ENCODE data around the gene UTF1.

Gene UTF1

DNA sequence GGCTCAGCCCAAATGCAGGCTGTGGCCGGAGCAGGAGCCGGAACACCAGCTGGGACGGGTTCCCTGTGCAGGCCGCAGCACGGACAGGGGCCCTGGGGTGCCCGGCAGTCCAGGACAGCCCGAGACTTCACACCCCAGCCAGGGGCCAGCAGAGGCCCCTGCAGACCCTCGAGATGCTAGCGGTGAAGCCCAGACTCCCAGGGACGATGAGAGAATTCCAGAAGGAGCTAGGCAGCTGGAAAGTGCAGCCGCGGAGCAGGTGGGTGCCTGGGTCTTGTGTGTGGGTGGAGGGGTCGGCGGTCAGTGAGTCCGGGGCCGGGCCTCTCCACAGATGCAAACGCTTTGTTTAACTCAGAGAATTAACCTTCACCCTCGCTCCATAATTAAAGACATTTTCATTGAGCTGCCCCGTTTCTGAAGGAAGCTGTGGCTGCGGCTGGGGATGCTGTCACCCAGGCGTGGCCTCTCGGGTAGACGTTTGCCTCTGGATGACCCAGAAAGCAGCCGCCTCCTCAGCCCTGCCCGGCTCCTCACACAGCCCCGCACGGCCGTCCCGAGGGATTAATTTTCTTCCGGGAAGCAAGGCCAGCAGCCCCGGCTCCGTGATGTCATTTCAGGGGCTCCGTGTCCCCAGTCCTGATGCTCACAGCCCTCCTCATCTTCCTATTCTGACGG is 43.5 kb upstream of the UTF1 start:
- Histone ChIP-seq H4K91ac (ENCODE audit: low read depth, low read length) (no peak overlapping the region), H3K9me3 (ENCODE audit: insufficient read depth, low read depth, low read length) (peaks cover 10% of the 10 kb centered on the region), H3K23ac (ENCODE audit: low read length) (no peak overlapping the region), H3K14ac (ENCODE audit: low read length) (no peak overlapping the region), H3K27me3 (ENCODE audit: insufficient read depth, low read length) (no peaks in the 10 kb centered on the region), H3K27ac (ENCODE audit: low read depth, low read length) (no peak overlapping the region), H2AFZ (ENCODE audit: insufficient read depth, low read length, poor library complexity) (no peak overlapping the region), H3K79me1 (ENCODE audit: low read length) (no peaks in the 10 kb centered on the region), H3K18ac (ENCODE audit: low read length) (no peak overlapping the region), H3K36me3 (ENCODE audit: control insufficient read depth in 1 of 2, insufficient read depth in 2 of 2, low read length in 2 of 2) (peaks cover 0 to 2% of the 10 kb centered on the region in 2 experiments), H3K4ac (ENCODE audit: low read depth, low read length) (no peak overlapping the region), H3K4me1 (ENCODE audit: control insufficient read depth in 1 of 2, insufficient read depth in 2 of 2, low read length in 2 of 2) (no peaks in the 10 kb centered on the region), H2AK5ac (ENCODE audit: low read length) (no peak overlapping the region), H4K12ac (ENCODE audit: low read depth, low read length) (no peak overlapping the region), H3K9ac (ENCODE audit: low read length) (no peak overlapping the region), H3K4me3 (ENCODE audit: low read depth, low read length) (no peak overlapping the region), H3K79me2 (ENCODE audit: control insufficient read depth, insufficient read depth, low read length, poor library complexity) (no peaks in the 10 kb centered on the region), H3K4me2 (ENCODE audit: low read length) (no peak overlapping the region), H2BK120ac (ENCODE audit: insufficient read depth, low read length, poor library complexity) (no peak overlapping the region), H2BK12ac (ENCODE audit: low read length) (no peak overlapping the region), H4K8ac (ENCODE audit: low read depth, low read length) (no peak overlapping the region), H2BK5ac (ENCODE audit: low read depth, low read length, poor library complexity) (no peak overlapping the region)
- WGBS (ENCODE audit: extremely low coverage, insufficient coverage, insufficient read length) = no CpG with 5 or more reads among the region's 34 CpGs
- no peak for DNase-seq

DNA sequence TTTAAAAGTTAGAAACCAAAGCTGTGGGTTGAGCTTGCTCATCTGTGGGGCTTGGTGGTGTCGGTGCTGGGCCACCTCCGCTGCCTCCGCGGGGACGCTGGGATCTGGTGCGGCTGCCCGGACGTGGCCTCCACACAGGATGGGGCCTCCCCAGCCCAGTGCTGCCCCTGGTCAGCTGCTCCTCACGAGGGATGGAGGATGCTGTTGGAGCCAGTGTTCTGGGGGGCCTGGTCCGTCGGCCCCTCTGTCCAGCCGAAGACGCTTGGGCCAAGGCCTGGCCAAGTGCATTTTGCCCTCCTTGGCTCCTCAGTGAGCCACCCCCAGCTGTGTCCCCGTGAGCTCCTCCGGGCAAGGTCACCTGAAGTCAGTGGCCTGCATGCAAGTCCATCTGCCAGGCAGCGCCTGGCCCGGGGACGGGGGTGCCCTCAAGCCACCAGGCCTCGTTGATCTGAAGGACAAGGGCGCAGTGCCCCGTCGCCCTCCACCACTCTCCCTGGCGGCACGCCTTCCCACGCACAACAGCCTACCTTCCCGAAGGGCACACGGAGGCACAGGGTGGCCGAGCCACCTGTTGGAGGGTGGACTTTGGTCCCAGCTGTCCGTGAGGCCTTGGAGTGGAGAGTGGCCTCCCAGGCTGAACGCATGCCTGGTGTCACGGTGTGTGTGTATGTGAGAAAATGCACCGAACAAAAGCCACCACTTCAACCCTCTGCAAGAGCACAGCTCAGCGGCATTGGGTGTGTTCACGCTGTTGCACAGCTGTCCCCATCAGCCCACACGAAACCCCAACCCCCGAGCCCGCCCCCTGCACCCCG is 42.7 kb upstream of the UTF1 start:
- Histone ChIP-seq H3K9me3 (ENCODE audit: insufficient read depth, low read depth, low read length) (peaks cover 12% of the 10 kb centered on the region), H3K4me1 (ENCODE audit: control insufficient read depth in 1 of 2, insufficient read depth in 2 of 2, low read length in 2 of 2) (no peaks in the 10 kb centered on the region), H2AK5ac (ENCODE audit: low read length) (no peak overlapping the region), H3K79me1 (ENCODE audit: low read length) (no peaks in the 10 kb centered on the region), H2BK120ac (ENCODE audit: insufficient read depth, low read length, poor library complexity) (no peak overlapping the region), H3K79me2 (ENCODE audit: control insufficient read depth, insufficient read depth, low read length, poor library complexity) (no peaks in the 10 kb centered on the region), H3K27ac (ENCODE audit: low read depth, low read length) (no peak overlapping the region), H3K14ac (ENCODE audit: low read length) (no peak overlapping the region), H3K4ac (ENCODE audit: low read depth, low read length) (no peak overlapping the region), H2AFZ (ENCODE audit: insufficient read depth, low read length, poor library complexity) (no peak overlapping the region), H4K12ac (ENCODE audit: low read depth, low read length) (no peak overlapping the region), H4K8ac (ENCODE audit: low read depth, low read length) (no peak overlapping the region), H2BK5ac (ENCODE audit: low read depth, low read length, poor library complexity) (no peak overlapping the region), H2BK12ac (ENCODE audit: low read length) (no peak overlapping the region), H3K4me3 (ENCODE audit: low read depth, low read length) (peak overlapping the region; percentile 40), H3K18ac (ENCODE audit: low read length) (no peak overlapping the region), H3K27me3 (ENCODE audit: insufficient read depth, low read length) (no peaks in the 10 kb centered on the region), H4K91ac (ENCODE audit: low read depth, low read length) (no peak overlapping the region), H3K23ac (ENCODE audit: low read length) (no peak overlapping the region), H3K9ac (ENCODE audit: low read length) (no peak overlapping the region), H3K4me2 (ENCODE audit: low read length) (no peak overlapping the region), H3K36me3 (ENCODE audit: control insufficient read depth in 1 of 2, insufficient read depth in 2 of 2, low read length in 2 of 2) (peaks cover 0 to 2% of the 10 kb centered on the region in 2 experiments)
- DNase-seq = no peak
- WGBS (ENCODE audit: extremely low coverage, insufficient coverage, insufficient read length) = no CpG with 5 or more reads among the region's 38 CpGs

DNA sequence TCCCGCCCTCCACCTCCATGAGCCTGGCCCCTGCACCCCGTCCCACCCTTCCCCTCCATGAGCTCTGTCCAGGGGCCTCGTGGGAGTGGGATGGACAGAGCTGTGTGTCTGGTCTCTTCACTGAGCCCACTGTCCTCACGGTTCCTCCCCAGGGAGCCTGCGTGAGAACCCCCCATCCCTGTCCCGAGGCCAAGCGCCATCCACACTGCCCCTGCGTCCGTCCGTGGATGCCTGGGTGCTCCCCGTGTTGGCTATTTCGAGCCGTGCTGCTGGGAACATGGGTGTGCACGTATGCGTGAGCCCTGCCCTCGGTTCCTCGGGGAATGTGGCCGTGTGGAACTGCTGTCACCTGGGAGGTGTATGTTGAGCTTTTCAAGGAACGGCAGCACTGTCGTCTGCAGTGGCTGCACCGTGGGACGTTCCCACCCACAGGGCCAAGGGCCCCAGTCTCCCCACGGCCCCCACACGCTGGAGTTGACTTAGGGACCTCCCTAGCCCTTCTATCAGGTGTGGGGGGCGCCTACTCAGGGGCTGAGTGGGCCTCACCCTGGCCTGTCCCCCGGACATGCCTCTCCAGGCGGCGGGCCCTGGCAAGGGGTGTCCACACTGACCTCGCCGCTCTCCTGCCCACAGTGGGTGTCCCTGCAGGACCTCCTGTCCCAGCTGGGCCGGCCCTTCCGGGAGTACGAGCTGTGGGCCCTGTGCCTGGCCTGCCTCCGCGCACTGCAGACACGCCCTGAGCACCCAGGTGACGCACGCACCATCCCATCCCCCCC is 41.9 kb upstream of the UTF1 start:
- Histone ChIP-seq H3K4me3 (ENCODE audit: low read depth, low read length) (no peak overlapping the region), H2BK120ac (ENCODE audit: insufficient read depth, low read length, poor library complexity) (no peak overlapping the region), H2BK5ac (ENCODE audit: low read depth, low read length, poor library complexity) (no peak overlapping the region), H3K4ac (ENCODE audit: low read depth, low read length) (no peak overlapping the region), H3K27me3 (ENCODE audit: insufficient read depth, low read length) (no peaks in the 10 kb centered on the region), H2AK5ac (ENCODE audit: low read length) (no peak overlapping the region), H3K79me2 (ENCODE audit: control insufficient read depth, insufficient read depth, low read length, poor library complexity) (no peaks in the 10 kb centered on the region), H3K4me2 (ENCODE audit: low read length) (no peak overlapping the region), H3K23ac (ENCODE audit: low read length) (no peak overlapping the region), H3K79me1 (ENCODE audit: low read length) (no peaks in the 10 kb centered on the region), H3K27ac (ENCODE audit: low read depth, low read length) (no peak overlapping the region), H3K36me3 (ENCODE audit: control insufficient read depth in 1 of 2, insufficient read depth in 2 of 2, low read length in 2 of 2) (peaks cover 0 to 2% of the 10 kb centered on the region in 2 experiments), H3K4me1 (ENCODE audit: control insufficient read depth in 1 of 2, insufficient read depth in 2 of 2, low read length in 2 of 2) (no peaks in the 10 kb centered on the region), H4K91ac (ENCODE audit: low read depth, low read length) (no peak overlapping the region), H2BK12ac (ENCODE audit: low read length) (no peak overlapping the region), H3K18ac (ENCODE audit: low read length) (no peak overlapping the region), H2AFZ (ENCODE audit: insufficient read depth, low read length, poor library complexity) (no peak overlapping the region), H3K9me3 (ENCODE audit: insufficient read depth, low read depth, low read length) (peaks cover 9% of the 10 kb centered on the region), H4K12ac (ENCODE audit: low read depth, low read length) (no peak overlapping the region), H4K8ac (ENCODE audit: low read depth, low read length) (no peak overlapping the region), H3K14ac (ENCODE audit: low read length) (no peak overlapping the region), H3K9ac (ENCODE audit: low read length) (no peak overlapping the region)
- no peak for DNase-seq
- WGBS (ENCODE audit: extremely low coverage, insufficient coverage, insufficient read length) = no CpG with 5 or more reads among the region's 38 CpGs

DNA sequence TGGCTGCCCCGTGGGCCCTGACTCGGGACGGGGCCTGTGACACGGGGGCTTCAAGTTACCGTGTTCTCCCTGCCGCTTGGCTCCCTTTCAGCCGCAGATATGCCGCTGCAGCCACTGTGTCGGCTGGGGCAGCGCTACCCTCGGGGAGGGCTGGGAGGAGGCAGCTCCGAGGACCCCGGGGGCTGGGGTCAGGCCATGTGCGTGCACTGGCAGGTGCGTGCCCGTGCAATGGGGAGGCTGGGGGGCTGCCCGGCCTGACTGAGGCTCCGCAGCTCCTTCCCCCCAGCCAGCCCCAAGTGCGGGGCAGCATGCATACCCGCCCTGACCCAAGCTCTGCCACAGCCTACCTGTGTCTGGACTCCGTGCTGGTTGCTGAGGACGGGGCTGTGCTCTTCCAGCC is 40.8 kb upstream of the UTF1 start:
- no peak overlapping the region for H3K27ac ChIP-seq (ENCODE audit: low read depth, low read length)
- H4K8ac ChIP-seq (ENCODE audit: low read depth, low read length) = no peak overlapping the region
- peaks cover 5% of the 10 kb centered on the region for H3K9me3 ChIP-seq (ENCODE audit: insufficient read depth, low read depth, low read length)
- no peak overlapping the region for H2BK5ac ChIP-seq (ENCODE audit: low read depth, low read length, poor library complexity)
- H3K4me2 ChIP-seq (ENCODE audit: low read length) = no peak overlapping the region
- H2BK120ac ChIP-seq (ENCODE audit: insufficient read depth, low read length, poor library complexity) = no peak overlapping the region
- no peak overlapping the region for H2BK12ac ChIP-seq (ENCODE audit: low read length)
- no peak for DNase-seq
- no peak overlapping the region for H2AFZ ChIP-seq (ENCODE audit: insufficient read depth, low read length, poor library complexity)
- no peaks in the 10 kb centered on the region for H3K4me1 ChIP-seq (ENCODE audit: control insufficient read depth in 1 of 2, insufficient read depth in 2 of 2, low read length in 2 of 2)
- H4K91ac ChIP-seq (ENCODE audit: low read depth, low read length) = no peak overlapping the region
- no peaks in the 10 kb centered on the region for H3K79me2 ChIP-seq (ENCODE audit: control insufficient read depth, insufficient read depth, low read length, poor library complexity)
- H3K4me3 ChIP-seq (ENCODE audit: low read depth, low read length) = no peak overlapping the region
- no peak overlapping the region for H2AK5ac ChIP-seq (ENCODE audit: low read length)
- no peaks in the 10 kb centered on the region for H3K36me3 ChIP-seq (ENCODE audit: control insufficient read depth in 1 of 2, insufficient read depth in 2 of 2, low read length in 2 of 2)
- no peaks in the 10 kb centered on the region for H3K79me1 ChIP-seq (ENCODE audit: low read length)
- no peak overlapping the region for H4K12ac ChIP-seq (ENCODE audit: low read depth, low read length)
- H3K9ac ChIP-seq (ENCODE audit: low read length) = no peak overlapping the region
- no peak overlapping the region for H3K18ac ChIP-seq (ENCODE audit: low read length)
- H3K4ac ChIP-seq (ENCODE audit: low read depth, low read length) = no peak overlapping the region
- no peaks in the 10 kb centered on the region for H3K27me3 ChIP-seq (ENCODE audit: insufficient read depth, low read length)
- no peak overlapping the region for H3K23ac ChIP-seq (ENCODE audit: low read length)
- no peak overlapping the region for H3K14ac ChIP-seq (ENCODE audit: low read length)
- no CpG with 5 or more reads among the region's 22 CpGs for WGBS (ENCODE audit: extremely low coverage, insufficient coverage, insufficient read length)
